Pancreas (tissue), 10 donors: Measurements from ENCODE around the gene EEF1AKMT3. TPM values are rescaled to one million over a fixed set of nuclear protein-coding genes. Genes with fewer than 3 reads are reported as not detected.

Source experiments
- ATAC-seq, 4 donors: fragments of 200-7000 bp; cut with Tn5 transposase; one replicate each; pipeline versions ENCODE4 v1.8.0 to v1.9.1; 2020; ENCODE audit warnings: mild to moderate bottlenecking in 4 of 4, moderate library complexity in 4 of 4
- DNase-seq, 6 donors: peaks; one replicate each; pipeline ENCODE4 v3.0.0-alpha.2; 2020
- FAIRE-seq: peaks from 2 replicates; lab custom pipeline; 2012; peaks lifted over from hg19 to GRCh38; lab: Jason Lieb, UNC
- H3K27ac ChIP-seq, 4 donors: fragments of 200-600 bp; sonication (generic); 1 replicate in 3 of 4; 2 replicates in 1 of 4; pipeline versions ENCODE4 v1.5.0 to v1.8.0; 2020
- H3K27me3 ChIP-seq, 4 donors: fragments of 200-600 bp; one replicate each; pipeline ENCODE4 v1.8.0; 2021
- H3K36me3 ChIP-seq, 3 donors: fragments of 200-600 bp; sonication (generic) in 1 of 3; one replicate each; pipeline versions ENCODE4 v1.5.0 to v1.8.0; 2020 to 2021
- H3K4me1 ChIP-seq, 3 donors: fragments of 200-600 bp; one replicate each; pipeline ENCODE4 v1.8.0; 2021
- H3K4me3 ChIP-seq, 4 donors: fragments of 200-600 bp; sonication (generic) in 2 of 4; one replicate each; pipeline versions ENCODE4 v1.5.0 to v1.8.0; 2020 to 2021
- H3K9me3 ChIP-seq, 4 donors: fragments of 200-600 bp; one replicate each; pipeline ENCODE4 v1.8.0; 2021
- WGBS, 2 donors: extraction: QIAGEN DNeasy Blood & Tissue Kit; methylation state at CpG; one replicate each; pipeline ENCODE4 v1.1.7; 2013; 5-methylcytosine and 5-hydroxymethylcytosine counted together
- intact Hi-C, 3 donors: fragments of 100-400 bp; cut with DNase I; formaldehyde crosslinking; loops; one replicate each; pipeline versions ENCODE4 v1.11.1 to v1.14.2; 2022
- microRNA-seq, 2 donors: library from miRNA; unstranded; fragments of <30 nt; microRNA quantifications; one replicate each; pipeline versions ENCODE4 to v1.1.0, GENCODE V29; 2019 to 2020
- polyA plus RNA-seq, 2 donors: library from polyadenylated mRNA; stranded (reverse); fragments of 200-250 nt; gene quantifications; one replicate each; pipeline ENCODE4 v1.2.3, GENCODE V29; 2013
- total RNA-seq, 6 donors: library from RNA; stranded (reverse); fragmentation: NEBNext Ultra II Directional in 4 of 6; extraction: Animal tissue kit (Norgen Biotek cat#: 25700) in 4 of 6; gene quantifications; one replicate each; pipeline versions ENCODE4 v1.2.1 to v1.2.4, GENCODE V29; 2021 to 2023
- TF ChIP-seq, protein P1 (sequence below), 4 donors: fragments of 200-600 bp; sonication (generic) in 3 of 4; IDR thresholded peaks; one replicate each; pipeline versions ENCODE4 v1.5.0 to v1.8.0; 2021; ENCODE audit warnings: antibody characterized with exemption in 4 of 4
- donor health status: healthy with polysubstance abuse.
- donor health status: DM: no; HTN: no; CAD: no; lungs with moderate emphysema.
- donor health status: DM: no; HTN: no; CAD: no.
- donor health status: control.
- donor health status: control.
- donor health status: Bipolar disorder and iron deficiency.
- donor health status: DM: yes; HTN: yes; CAD: no.
- donor health status: DM: no; HTN: no; CAD: no.
- donor health status: DM: no; HTN: no; CAD: no.
- donor health status: DM: yes; HTN: yes; CAD: no.

EEF1AKMT3 gene
- total and polyA plus RNA-seq, 8 donors = 3.7 to 20.8 (median 14.4) TPM

GRCh38 chr12:57826400-57826799 is 54.0 kb downstream of the EEF1AKMT3 start:
- ATAC-seq (no peak), DNase-seq (no peak), FAIRE-seq (no peak)
- peaks cover 9 to 76% (median 64%) of the 10 kb centered on the region in 3 donors for H3K36me3 ChIP-seq
- H3K27ac ChIP-seq = no peak overlapping the region
- H3K27me3 ChIP-seq = no peaks in the 10 kb centered on the region
- H3K4me1 ChIP-seq = peaks cover 3 to 10% (median 4%) of the 10 kb centered on the region in 3 donors
- 85 to 88% methylated on average over 2 of the region's 2 CpGs for WGBS, 2 donors
- no peaks in the 10 kb centered on the region for H3K9me3 ChIP-seq
- no peak overlapping the region for H3K4me3 ChIP-seq
- intact Hi-C loops = no loop called here
- TF ChIP-seq, protein P1, sequence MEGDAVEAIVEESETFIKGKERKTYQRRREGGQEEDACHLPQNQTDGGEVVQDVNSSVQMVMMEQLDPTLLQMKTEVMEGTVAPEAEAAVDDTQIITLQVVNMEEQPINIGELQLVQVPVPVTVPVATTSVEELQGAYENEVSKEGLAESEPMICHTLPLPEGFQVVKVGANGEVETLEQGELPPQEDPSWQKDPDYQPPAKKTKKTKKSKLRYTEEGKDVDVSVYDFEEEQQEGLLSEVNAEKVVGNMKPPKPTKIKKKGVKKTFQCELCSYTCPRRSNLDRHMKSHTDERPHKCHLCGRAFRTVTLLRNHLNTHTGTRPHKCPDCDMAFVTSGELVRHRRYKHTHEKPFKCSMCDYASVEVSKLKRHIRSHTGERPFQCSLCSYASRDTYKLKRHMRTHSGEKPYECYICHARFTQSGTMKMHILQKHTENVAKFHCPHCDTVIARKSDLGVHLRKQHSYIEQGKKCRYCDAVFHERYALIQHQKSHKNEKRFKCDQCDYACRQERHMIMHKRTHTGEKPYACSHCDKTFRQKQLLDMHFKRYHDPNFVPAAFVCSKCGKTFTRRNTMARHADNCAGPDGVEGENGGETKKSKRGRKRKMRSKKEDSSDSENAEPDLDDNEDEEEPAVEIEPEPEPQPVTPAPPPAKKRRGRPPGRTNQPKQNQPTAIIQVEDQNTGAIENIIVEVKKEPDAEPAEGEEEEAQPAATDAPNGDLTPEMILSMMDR (IDR thresholded peaks at IDR 0.05) = no peak

- no peak for DNase-seq
- TF ChIP-seq, protein P1 (IDR thresholded peaks at IDR 0.05) = no peak
- H3K36me3 ChIP-seq = peaks cover 9 to 70% (median 63%) of the 10 kb centered on the region in 3 donors
- no peak overlapping the region for H3K27ac ChIP-seq
- H3K9me3 ChIP-seq = no peaks in the 10 kb centered on the region
- no peaks in the 10 kb centered on the region for H3K27me3 ChIP-seq
- ATAC-seq = no peak
- H3K4me3 ChIP-seq = no peak overlapping the region
- FAIRE-seq = no peak
- WGBS, 2 donors = 63 to 69% methylated on average over 1 of the region's 1 CpG
- peaks cover 9 to 15% (median 9%) of the 10 kb centered on the region in 3 donors for H3K4me1 ChIP-seq
- intact Hi-C loops = no loop called here
These were observed 54.6 kb downstream of the EEF1AKMT3 start for GRCh38 chr12:57826966-57827365.

- 65 to 76% methylated on average over 10 of the region's 10 CpGs for WGBS, 2 donors
- no peak overlapping the region for H3K27ac ChIP-seq
- no peak for DNase-seq
- no peak for FAIRE-seq
- H3K9me3 ChIP-seq = no peaks in the 10 kb centered on the region
- TF ChIP-seq, protein P1 (IDR thresholded peaks at IDR 0.05) = no peak
- ATAC-seq = no peak
- H3K27me3 ChIP-seq = no peaks in the 10 kb centered on the region
- H3K4me1 ChIP-seq = peaks cover 24 to 38% (median 28%) of the 10 kb centered on the region in 3 donors
- H3K36me3 ChIP-seq = peaks cover 9 to 48% (median 41%) of the 10 kb centered on the region in 3 donors
- intact Hi-C loops = no loop called here
- H3K4me3 ChIP-seq = no peak overlapping the region
These were observed 56.8 kb downstream of the EEF1AKMT3 start for GRCh38 chr12:57829025-57829777.

GRCh38 chr12:57830393-57830792 is 58.0 kb downstream of the EEF1AKMT3 start:
- 77 to 82% methylated on average over 2 of the region's 2 CpGs for WGBS, 2 donors
- FAIRE-seq = no peak
- no peaks in the 10 kb centered on the region for H3K9me3 ChIP-seq
- DNase-seq = no peak
- TF ChIP-seq, protein P1 (IDR thresholded peaks at IDR 0.05) = no peak
- H3K4me1 ChIP-seq = peaks cover 36 to 47% (median 40%) of the 10 kb centered on the region in 3 donors
- no peaks in the 10 kb centered on the region for H3K27me3 ChIP-seq
- H3K27ac ChIP-seq = no peak overlapping the region
- H3K36me3 ChIP-seq = peaks cover 6 to 36% (median 31%) of the 10 kb centered on the region in 3 donors
- no peak for ATAC-seq
- H3K4me3 ChIP-seq = no peak overlapping the region
- intact Hi-C loops = loop anchor here in 2 of 3 donors (5.0 kb wide), 1 partner anchor 77 kb away; no protein-coding TSS in a partner anchor

Small RNA genes lying within 50 kb of the gene (microRNA-seq; reads per million reads assigned to microRNA genes)
- gene MIR26A2 (144 to 173 reads per million in 2 donors), gene MIR6759 (0 reads per million in 2 donors)

Other genes with a start within 250 kb of the EEF1AKMT3 start
- gene MBD6, start 249.8 kb upstream of the EEF1AKMT3 start, total RNA-seq = 10 to 100 TPM; 37.4 to 66.1 (median 46.1) TPM
- 10 to 100 TPM; 62.9 to 87.1 TPM for gene MBD6, start 249.8 kb upstream of the EEF1AKMT3 start, polyA plus RNA-seq
- gene DCTN2, start 225.4 kb upstream of the EEF1AKMT3 start, total RNA-seq = 10 to 100 TPM; 54.9 to 66.2 (median 63.5) TPM
- 100 to 1,000 TPM in 1 of 2 donors, 10 to 100 TPM in 1; 73.7 to 117 TPM for gene DCTN2, start 225.4 kb upstream of the EEF1AKMT3 start, polyA plus RNA-seq
- under 1 TPM; 0.25 to 0.95 (median 0.47) TPM for gene KIF5A, start 222.6 kb upstream of the EEF1AKMT3 start, total RNA-seq
- 1 to 10 TPM in 1 of 2 donors, under 1 TPM in 1; 0.76 to 2.9 TPM for gene KIF5A, start 222.6 kb upstream of the EEF1AKMT3 start, polyA plus RNA-seq
- gene PIP4K2C, start 181.4 kb upstream of the EEF1AKMT3 start, total RNA-seq = 10 to 100 TPM; 11.3 to 17.0 (median 15.4) TPM
- 10 to 100 TPM in 1 of 2 donors, 1 to 10 TPM in 1; 5.3 to 15.9 TPM for gene PIP4K2C, start 181.4 kb upstream of the EEF1AKMT3 start, polyA plus RNA-seq
- 10 to 100 TPM in 4 of 6 donors, 1 to 10 TPM in 2; 9.0 to 22.9 (median 12.1) TPM for gene DTX3, start 167.8 kb upstream of the EEF1AKMT3 start, total RNA-seq
- gene DTX3, start 167.8 kb upstream of the EEF1AKMT3 start, polyA plus RNA-seq = 10 to 100 TPM; 36.6 to 71.7 TPM
- gene ARHGEF25, start 161.2 kb upstream of the EEF1AKMT3 start, total RNA-seq = 1 to 10 TPM; 1.8 to 7.0 (median 3.3) TPM
- gene ARHGEF25, start 161.2 kb upstream of the EEF1AKMT3 start, polyA plus RNA-seq = 10 to 100 TPM; 16.5 to 22.1 TPM
- under 1 TPM in 5 of 6 donors, not detected in 1; 0.04 to 0.78 (median 0.24) TPM for gene B4GALNT1, start 139.4 kb upstream of the EEF1AKMT3 start, total RNA-seq
- gene B4GALNT1, start 139.4 kb upstream of the EEF1AKMT3 start, polyA plus RNA-seq = 1 to 10 TPM in 1 of 2 donors, under 1 TPM in 1; 0.61 to 1.1 TPM
- 100 to 1,000 TPM; 177 to 254 (median 196) TPM for gene OS9, start 78.5 kb upstream of the EEF1AKMT3 start, total RNA-seq
- gene OS9, start 78.5 kb upstream of the EEF1AKMT3 start, polyA plus RNA-seq = 100 to 1,000 TPM; 177 to 192 TPM
- gene AGAP2, start 33.9 kb upstream of the EEF1AKMT3 start, total RNA-seq = 1 to 10 TPM in 1 of 6 donors, under 1 TPM in 5; 0.24 to 1.2 (median 0.72) TPM
- 1 to 10 TPM in 1 of 2 donors, under 1 TPM in 1; 0.87 to 3.0 TPM for gene AGAP2, start 33.9 kb upstream of the EEF1AKMT3 start, polyA plus RNA-seq
- 10 to 100 TPM; 12.2 to 17.9 (median 14.5) TPM for gene TSPAN31, start 27.6 kb upstream of the EEF1AKMT3 start, total RNA-seq
- gene TSPAN31, start 27.6 kb upstream of the EEF1AKMT3 start, polyA plus RNA-seq = 10 to 100 TPM; 13.0 to 29.8 TPM
- 10 to 100 TPM; 30.6 to 48.5 (median 40.3) TPM for gene CDK4, start 20.3 kb upstream of the EEF1AKMT3 start, total RNA-seq
- 10 to 100 TPM; 26.7 to 43.4 TPM for gene CDK4, start 20.3 kb upstream of the EEF1AKMT3 start, polyA plus RNA-seq
- gene MARCHF9, start 17.5 kb upstream of the EEF1AKMT3 start, total RNA-seq = 10 to 100 TPM in 1 of 6 donors, 1 to 10 TPM in 5; 6.7 to 11.3 (median 7.6) TPM
- 10 to 100 TPM; 17.2 to 32.5 TPM for gene MARCHF9, start 17.5 kb upstream of the EEF1AKMT3 start, polyA plus RNA-seq
- 1 to 10 TPM; 2.1 to 5.8 (median 3.8) TPM for gene CYP27B1, start 5.5 kb upstream of the EEF1AKMT3 start, total RNA-seq
- gene CYP27B1, start 5.5 kb upstream of the EEF1AKMT3 start, polyA plus RNA-seq = 1 to 10 TPM; 1.6 to 3.3 TPM
- 10 to 100 TPM; 11.5 to 28.5 (median 15.9) TPM for gene METTL1, start 509 bp upstream of the EEF1AKMT3 start, total RNA-seq
- gene METTL1, start 509 bp upstream of the EEF1AKMT3 start, polyA plus RNA-seq = 10 to 100 TPM; 43.3 to 55.9 TPM
- gene TSFM, start 10.2 kb downstream of the EEF1AKMT3 start, total RNA-seq = 10 to 100 TPM in 4 of 6 donors, 1 to 10 TPM in 2; 7.2 to 14.2 (median 12.1) TPM
- 10 to 100 TPM; 13.2 to 16.7 TPM for gene TSFM, start 10.2 kb downstream of the EEF1AKMT3 start, polyA plus RNA-seq
- gene AVIL, start 46.1 kb downstream of the EEF1AKMT3 start, total RNA-seq = 10 to 100 TPM in 1 of 6 donors, 1 to 10 TPM in 5; 1.6 to 11.7 (median 3.7) TPM
- 10 to 100 TPM; 11.7 to 15.9 TPM for gene AVIL, start 46.1 kb downstream of the EEF1AKMT3 start, polyA plus RNA-seq
- 100 to 1,000 TPM in 2 of 6 donors, 10 to 100 TPM in 4; 88.8 to 165 (median 94.5) TPM for gene CTDSP2, start 74.1 kb downstream of the EEF1AKMT3 start, total RNA-seq
- 10 to 100 TPM; 38.7 to 48.6 TPM for gene CTDSP2, start 74.1 kb downstream of the EEF1AKMT3 start, polyA plus RNA-seq
- gene ATP23, start 169.0 kb downstream of the EEF1AKMT3 start, total RNA-seq = 1 to 10 TPM; 2.7 to 5.0 (median 4.1) TPM
- gene ATP23, start 169.0 kb downstream of the EEF1AKMT3 start, polyA plus RNA-seq = 1 to 10 TPM; 3.8 to 5.7 TPM